A673 (cell line): ENCODE results near the gene POLDIP3. TPM values are rescaled to one million over a fixed set of nuclear protein-coding genes. Genes with fewer than 3 reads are reported as not detected.

Experiments used
- BruUV-seq: library from RNA; stranded (reverse); fragments of 400-500 nt; replicated peaks from 2 replicates; lab custom pipeline; 2021; lab: Mats Ljungman, UMichigan
- CTCF ChIA-PET: fragments of 300-600 bp; sonication (Branson Sonifier 250); formaldehyde crosslinking; loops from one replicate; lab custom pipeline; 2022; ENCODE audit warnings: antibody characterized with exemption; lab: Charles Lee
- POLR2A ChIA-PET: fragments of 300-600 bp; sonication (Branson Sonifier 250); formaldehyde crosslinking; loops from one replicate; lab custom pipeline; 2022; ENCODE audit warnings: antibody characterized with exemption; ENCODE audit not compliant: low non-redundant PET; lab: Charles Lee
- DNase-seq: peaks from one replicate; pipeline ENCODE4 v3.0.0-alpha.2; 2015; ENCODE audit warnings: low spot score
- H3K27ac ChIP-seq: fragments of 200-600 bp; sonication (generic); 2 replicates; pipeline ENCODE4 v1.5.1; 2016; ENCODE audit warnings: mixed run types, low read depth, mild to moderate bottlenecking, mixed read lengths, antibody characterized with exemption, low read length; ENCODE audit not compliant: poor library complexity, severe bottlenecking
- H3K27me3 ChIP-seq: fragments of 200-600 bp; sonication (generic); replicated peaks from 2 replicates; pipeline ENCODE4 v1.6.1; 2017; ENCODE audit warnings: mixed run types, low read depth, mild to moderate bottlenecking, mixed read lengths, antibody characterized with exemption, low read length; ENCODE audit not compliant: insufficient read depth, poor library complexity
- H3K36me3 ChIP-seq: fragments of 200-600 bp; sonication (generic); 2 replicates; pipeline ENCODE4 v1.6.1; 2016; ENCODE audit warnings: mixed run types, mild to moderate bottlenecking, mixed read lengths, antibody characterized with exemption, low read length; ENCODE audit not compliant: insufficient read depth, poor library complexity, severe bottlenecking
- H3K4me1 ChIP-seq: fragments of 200-600 bp; sonication (generic); 2 replicates; pipeline ENCODE4 v1.6.1; 2017; ENCODE audit warnings: mixed run types, mild to moderate bottlenecking, mixed read lengths, antibody characterized with exemption, low read length; ENCODE audit not compliant: insufficient read depth, poor library complexity, severe bottlenecking
- H3K4me3 ChIP-seq: fragments of 200-600 bp; sonication (generic); 2 replicates; pipeline ENCODE4 v1.5.1; 2016; ENCODE audit warnings: low read depth, mixed run types, mild to moderate bottlenecking, mixed read lengths, low read length; ENCODE audit not compliant: poor library complexity, severe bottlenecking
- H3K9me3 ChIP-seq: fragments of 200-600 bp; sonication (generic); 2 replicates; pipeline ENCODE4 v1.6.1; 2016; ENCODE audit warnings: mixed run types, low read depth, mild to moderate bottlenecking, mixed read lengths, antibody characterized with exemption, low read length; ENCODE audit not compliant: poor library complexity, severe bottlenecking
- CTCF ChIP-seq: fragments of 300-800, 200-600 bp; sonication (generic); conservative IDR thresholded peaks from 2 replicates; pipeline ENCODE4 v1.5.1; 2017; ENCODE audit warnings: low read depth, mild to moderate bottlenecking, antibody characterized with exemption, low read length, moderate library complexity, mixed read lengths
- EZH2 ChIP-seq: fragments of 200-600 bp; sonication (generic); IDR thresholded peaks from 2 replicates; pipeline ENCODE4 v1.6.1; 2017; ENCODE audit warnings: borderline replicate concordance, low read depth, mild to moderate bottlenecking, mixed read lengths, antibody characterized with exemption, low read length; ENCODE audit not compliant: poor library complexity, severe bottlenecking
- intact Hi-C: fragments of 100-400 bp; cut with micrococcal nuclease; formaldehyde crosslinking; loops from one replicate; pipeline ENCODE4 v1.10.0; 2022; ENCODE audit not compliant: unreplicated experiment
- total RNA-seq: library from RNA; stranded (reverse); gene quantifications from 2 replicates; pipeline ENCODE4 v1.2.3, GENCODE V29; 2021

POLDIP3 gene
- total RNA-seq, 1 experiment from 2014 or later, result 134 TPM

- intact Hi-C loops, result no loop called here
- Histone ChIP-seq H3K36me3 (peaks cover 88% of the 10 kb centered on the region), H3K27me3 (no peaks in the 10 kb centered on the region), H3K4me1 (no peaks in the 10 kb centered on the region), H3K9me3 (no peaks in the 10 kb centered on the region), H3K27ac (no peak overlapping the region), H3K4me3 (no peak overlapping the region)
- TF ChIP-seq EZH2 (no peak), CTCF (no peak)
- CTCF ChIA-PET, result interaction anchor here (0.5 kb wide), 1 partner anchor 379 kb away, joined by 3 read pairs; no protein-coding TSS in a partner anchor
- BruUV-seq, result no TSS peak
- DNase-seq, result no peak
- POLR2A ChIA-PET, result no interaction called here
Observed at GRCh38 chr22:42595434-42595833, 19.2 kb downstream of the POLDIP3 start.

GRCh38 chr22:42591987-42592386 lies 22.7 kb downstream of the POLDIP3 start:
- no peaks in the 10 kb centered on the region for H3K9me3 ChIP-seq
- intact Hi-C loops, result no loop called here
- H3K4me1 ChIP-seq, result no peaks in the 10 kb centered on the region
- no peaks in the 10 kb centered on the region for H3K27me3 ChIP-seq
- H3K4me3 ChIP-seq, result no peak overlapping the region
- DNase-seq, result no peak
- peaks cover 93% of the 10 kb centered on the region for H3K36me3 ChIP-seq
- ChIA-PET CTCF (no interaction called here), POLR2A (no interaction called here)
- H3K27ac ChIP-seq, result no peak overlapping the region
- TF ChIP-seq EZH2 (no peak), CTCF (no peak)
- BruUV-seq, result no TSS peak

- BruUV-seq, result no TSS peak
- H3K9me3 ChIP-seq, result no peaks in the 10 kb centered on the region
- no peaks in the 10 kb centered on the region for H3K4me1 ChIP-seq
- ChIA-PET POLR2A (no interaction called here), CTCF (no interaction called here)
- intact Hi-C loops, result no loop called here
- DNase-seq, result no peak
- H3K36me3 ChIP-seq, result peaks cover 90% of the 10 kb centered on the region
- no peak overlapping the region for H3K27ac ChIP-seq
- TF ChIP-seq CTCF (no peak), EZH2 (no peak)
- H3K27me3 ChIP-seq, result no peaks in the 10 kb centered on the region
- H3K4me3 ChIP-seq, result no peak overlapping the region
Observed at GRCh38 chr22:42587588-42588175, 27.0 kb downstream of the POLDIP3 start.
